ENCODE results near the gene TRAPPC3L.

DNA sequence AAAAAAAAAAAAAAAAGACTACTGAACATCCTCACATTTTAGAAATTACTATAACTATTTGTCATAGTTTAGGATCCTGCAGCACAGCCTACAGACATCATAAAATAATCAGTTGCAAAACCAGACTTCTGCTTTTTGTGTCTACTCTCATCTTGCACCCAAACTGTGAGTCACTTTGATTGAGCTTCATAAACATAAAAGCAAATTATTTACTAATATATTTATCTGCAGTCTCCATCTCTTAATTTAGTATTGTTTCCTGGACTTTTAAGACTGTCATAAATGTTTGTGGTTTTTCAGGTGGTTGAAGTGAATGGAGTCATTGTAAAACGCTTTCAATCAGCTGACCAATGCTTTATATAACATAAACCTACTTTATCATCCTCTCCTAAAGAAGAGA, 99.1 kb downstream of the TRAPPC3L start:
- TF ChIP-seq RAD21 (conservative IDR thresholded peaks at IDR 0.05 in 1 of 2, IDR thresholded peaks at IDR 0.05 in 1 of 2): no peak
- no peak for TF ChIP-seq PBX3 (IDR thresholded peaks at IDR 0.05)

Measured in A549 (cell line).